Liver (tissue), 3 donors: ENCODE measurements around the gene CEBPG.

Experiments used
- CTCF ChIP-seq: fragments of 150-350 bp; IDR thresholded peaks from 2 replicates; pipeline ENCODE4 v1.5.1; 2017; ENCODE audit warnings: improper control_type of control experiment, low read depth, low read length; ENCODE audit not compliant: missing input control
- JUND ChIP-seq, 2 donors: IDR thresholded peaks; 2 replicates each; pipeline ENCODE4 v1.6.1; 2016; ENCODE audit warnings: antibody characterized with exemption in 2 of 2
- REST ChIP-seq: IDR thresholded peaks from 2 replicates; pipeline ENCODE4 v1.6.1; 2016; ENCODE audit warnings: antibody characterized with exemption, mild to moderate bottlenecking
- donor health status: healthy.
- donor health status: healthy.

GRCh38 chr19:33428627-33429125, 55.2 kb downstream of the CEBPG start:
- TF ChIP-seq CTCF = no peak
- no peak for TF ChIP-seq REST
- TF ChIP-seq JUND (IDR thresholded peaks at IDR 0.05) = no peak
